HG03175 (cell line): Measurements from ENCODE around the gene RBFOX1.

Source experiments
- ATAC-seq: cut with Tn5 transposase; IDR thresholded peaks from one replicate; pipeline ENCODE4 v1.9.1; 2021; ENCODE audit warnings: mild to moderate bottlenecking, moderate library complexity; ENCODE audit not compliant: unreplicated experiment

Gene RBFOX1

GRCh38 chr16:7748522-7748921 lies 415.9 kb downstream of the RBFOX1 start:
- ATAC-seq: no peak

GRCh38 chr16:7755347-7755882 lies 422.8 kb downstream of the RBFOX1 start:
- ATAC-seq: no peak
